Measurements from ENCODE around the gene TRPM8.

The TRPM8 gene

DNA sequence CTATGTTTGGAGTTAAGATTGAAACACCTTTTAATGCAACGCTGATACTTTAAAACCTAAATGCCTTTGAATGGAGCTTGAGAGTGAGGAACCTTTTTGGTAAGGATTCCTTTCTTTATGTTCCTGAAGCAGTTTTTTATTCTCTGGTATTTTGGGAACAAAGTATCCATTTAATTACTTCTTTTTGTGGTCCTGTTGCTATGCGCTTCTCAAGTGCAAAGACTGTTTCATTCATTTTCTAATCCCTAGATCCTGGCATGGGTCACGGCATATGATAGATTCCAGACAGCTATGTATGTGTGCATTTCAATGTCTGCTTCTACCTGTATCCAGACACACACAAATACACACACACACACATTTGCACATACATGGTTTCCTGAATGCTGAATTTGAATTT, 28.0 kb downstream of the TRPM8 start:
- Histone ChIP-seq H3K9me3 (peaks cover 0 to 3% (median 0%) of the 10 kb centered on the region in 3 donors), H3K36me3 (no peaks in the 10 kb centered on the region), H3K27ac (no peak overlapping the region), H3K27me3 (no peaks in the 10 kb centered on the region), H3K4me1 (no peaks in the 10 kb centered on the region), H3K4me3 (no peak overlapping the region)
- TF ChIP-seq, protein P1, sequence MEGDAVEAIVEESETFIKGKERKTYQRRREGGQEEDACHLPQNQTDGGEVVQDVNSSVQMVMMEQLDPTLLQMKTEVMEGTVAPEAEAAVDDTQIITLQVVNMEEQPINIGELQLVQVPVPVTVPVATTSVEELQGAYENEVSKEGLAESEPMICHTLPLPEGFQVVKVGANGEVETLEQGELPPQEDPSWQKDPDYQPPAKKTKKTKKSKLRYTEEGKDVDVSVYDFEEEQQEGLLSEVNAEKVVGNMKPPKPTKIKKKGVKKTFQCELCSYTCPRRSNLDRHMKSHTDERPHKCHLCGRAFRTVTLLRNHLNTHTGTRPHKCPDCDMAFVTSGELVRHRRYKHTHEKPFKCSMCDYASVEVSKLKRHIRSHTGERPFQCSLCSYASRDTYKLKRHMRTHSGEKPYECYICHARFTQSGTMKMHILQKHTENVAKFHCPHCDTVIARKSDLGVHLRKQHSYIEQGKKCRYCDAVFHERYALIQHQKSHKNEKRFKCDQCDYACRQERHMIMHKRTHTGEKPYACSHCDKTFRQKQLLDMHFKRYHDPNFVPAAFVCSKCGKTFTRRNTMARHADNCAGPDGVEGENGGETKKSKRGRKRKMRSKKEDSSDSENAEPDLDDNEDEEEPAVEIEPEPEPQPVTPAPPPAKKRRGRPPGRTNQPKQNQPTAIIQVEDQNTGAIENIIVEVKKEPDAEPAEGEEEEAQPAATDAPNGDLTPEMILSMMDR (IDR thresholded peaks at IDR 0.05) = no peak
- intact Hi-C loops (cut with DNase I; ENCODE audit: low total_unique reads) = no loop called here
- no peak for DNase-seq

DNA sequence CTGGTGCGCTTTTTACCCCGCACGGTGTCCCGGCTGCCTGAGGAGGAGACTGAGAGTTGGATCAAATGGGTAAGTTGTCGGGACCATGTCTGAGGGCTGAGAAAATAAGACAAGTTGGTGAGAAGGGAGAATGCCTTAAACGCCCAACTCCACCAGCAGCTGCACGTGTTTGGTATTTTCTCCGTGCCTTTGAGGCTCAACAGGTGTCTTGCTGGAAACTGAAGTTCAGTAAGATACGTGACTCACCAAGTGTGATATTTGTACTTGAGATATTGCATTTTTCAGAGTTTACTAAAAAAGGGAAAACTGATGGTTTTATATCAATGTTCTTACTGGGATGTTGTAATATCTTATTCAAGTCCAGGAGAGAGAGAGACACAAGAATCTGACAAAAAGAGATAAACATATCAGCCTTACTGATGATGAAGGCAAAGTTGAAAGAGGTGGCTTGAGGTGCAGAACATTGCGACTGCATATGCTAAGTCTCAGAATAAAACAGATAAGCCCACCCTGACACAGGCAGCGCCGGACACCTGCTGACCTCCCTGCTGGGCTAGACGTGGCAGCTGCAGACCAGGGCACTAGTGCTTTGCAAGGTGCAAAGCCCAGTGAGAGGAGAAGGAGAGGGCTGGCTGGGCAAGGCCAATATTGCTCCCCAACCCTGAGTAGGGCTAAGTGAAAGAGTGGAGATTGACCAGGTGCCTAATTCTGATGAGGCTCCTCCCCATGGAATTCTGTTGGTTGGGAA, 33.1 kb downstream of the TRPM8 start:
- DNase-seq = no peak
- peaks cover 0 to 4% of the 10 kb centered on the region in 2 donors for H3K27me3 ChIP-seq
- no peaks in the 10 kb centered on the region for H3K4me1 ChIP-seq
- intact Hi-C loops (cut with DNase I; ENCODE audit: low total_unique reads) = no loop called here
- TF ChIP-seq, protein P1 (IDR thresholded peaks at IDR 0.05) = no peak
- no peaks in the 10 kb centered on the region for H3K36me3 ChIP-seq
- no peak overlapping the region for H3K4me3 ChIP-seq
- no peak overlapping the region for H3K27ac ChIP-seq
- peaks cover 0 to 1% (median 0%) of the 10 kb centered on the region in 3 donors for H3K9me3 ChIP-seq

GRCh38 chr2:233952335-233952734, 35.2 kb downstream of the TRPM8 start:
- H3K4me1 ChIP-seq = no peaks in the 10 kb centered on the region
- TF ChIP-seq, protein P1 (IDR thresholded peaks at IDR 0.05) = no peak
- peaks cover 0 to 4% of the 10 kb centered on the region in 2 donors for H3K27me3 ChIP-seq
- H3K9me3 ChIP-seq = no peaks in the 10 kb centered on the region
- no peak overlapping the region for H3K27ac ChIP-seq
- H3K4me3 ChIP-seq = no peak overlapping the region
- no peak for DNase-seq
- no peaks in the 10 kb centered on the region for H3K36me3 ChIP-seq
- intact Hi-C loops (cut with DNase I; ENCODE audit: low total_unique reads) = no loop called here

- H3K4me3 ChIP-seq = no peak overlapping the region
- H3K27me3 ChIP-seq = peaks cover 0 to 4% of the 10 kb centered on the region in 2 donors
- no peaks in the 10 kb centered on the region for H3K4me1 ChIP-seq
- no peak overlapping the region for H3K27ac ChIP-seq
- DNase-seq = no peak
- H3K36me3 ChIP-seq = no peaks in the 10 kb centered on the region
- no peaks in the 10 kb centered on the region for H3K9me3 ChIP-seq
- TF ChIP-seq, protein P1 (IDR thresholded peaks at IDR 0.05) = no peak
- intact Hi-C loops (cut with DNase I; ENCODE audit: low total_unique reads) = no loop called here
Observed at GRCh38 chr2:233953087-233953801, 36.1 kb downstream of the TRPM8 start.

DNA sequence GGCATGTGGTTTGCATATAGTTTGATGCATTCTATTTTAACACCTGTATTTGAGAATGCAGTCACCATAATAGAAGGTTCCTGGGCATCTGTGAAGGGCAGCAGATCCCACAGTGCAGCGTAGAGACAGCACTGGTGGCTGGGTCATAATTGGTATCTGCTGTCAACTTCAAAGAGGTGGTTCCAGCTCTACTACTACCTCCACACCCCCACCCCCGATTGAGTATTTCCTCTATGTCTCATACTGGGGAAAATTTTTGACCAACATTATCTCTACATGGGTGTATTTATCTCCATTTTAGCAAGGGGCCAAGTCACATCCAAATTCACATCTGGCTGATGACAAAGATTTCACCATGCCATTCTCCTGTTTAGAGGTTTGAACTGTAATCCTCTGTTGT, 43.0 kb downstream of the TRPM8 start:
- no peaks in the 10 kb centered on the region for H3K9me3 ChIP-seq
- H3K4me3 ChIP-seq = no peak overlapping the region
- no peaks in the 10 kb centered on the region for H3K36me3 ChIP-seq
- no peaks in the 10 kb centered on the region for H3K4me1 ChIP-seq
- intact Hi-C loops (cut with DNase I; ENCODE audit: low total_unique reads) = no loop called here
- H3K27me3 ChIP-seq = no peaks in the 10 kb centered on the region
- TF ChIP-seq, protein P1 (IDR thresholded peaks at IDR 0.05) = no peak
- H3K27ac ChIP-seq = no peak overlapping the region
- DNase-seq = no peak
